HL-60 (cell line): ENCODE measurements around the gene CEP97.

ENCODE experiments used
- CTCF ChIP-seq: IDR thresholded peaks from one replicate; pipeline ENCODE4 v1.5.1; 2011; ENCODE audit warnings: low read length, control low read depth, inconsistent platforms; ENCODE audit not compliant: insufficient read depth
- GABPA ChIP-seq: IDR thresholded peaks from 2 replicates; pipeline ENCODE4 v1.6.1; 2012; ENCODE audit warnings: low read depth
- POLR2AphosphoS5 ChIP-seq: IDR thresholded peaks from 2 replicates; pipeline ENCODE4 v1.6.1; 2012; ENCODE audit warnings: low read depth
- REST ChIP-seq: IDR thresholded peaks from 2 replicates; pipeline ENCODE4 v1.6.1; 2012; ENCODE audit warnings: low read depth; ENCODE audit not compliant: insufficient replicate concordance
- SPI1 ChIP-seq: IDR thresholded peaks from 2 replicates; pipeline ENCODE4 v1.6.1; 2012; ENCODE audit warnings: low read depth, mild to moderate bottlenecking, borderline replicate concordance

- TF ChIP-seq CTCF (no peak), POLR2AphosphoS5 (no peak), GABPA (no peak), REST (no peak), SPI1 (no peak)
Measured at GRCh38 chr3:101812895-101813294, 88.5 kb downstream of the CEP97 start.
